Testis (tissue), 3 donors: ENCODE results near the gene HEBP2. TPM values are rescaled to one million over a fixed set of nuclear protein-coding genes. Genes with fewer than 3 reads are reported as not detected.

ENCODE experiments used
- DNase-seq: peaks from one replicate; pipeline ENCODE4 v3.0.0-alpha.2; 2019
- H3K27ac ChIP-seq, 2 donors: fragments of 200-600 bp; sonication (generic); one replicate each; pipeline ENCODE4 v1.5.1; 2019
- H3K27me3 ChIP-seq: fragments of 200-600 bp; sonication (generic); one replicate; pipeline ENCODE4 v1.5.1; 2019
- H3K36me3 ChIP-seq: fragments of 200-600 bp; sonication (generic); one replicate; pipeline ENCODE4 v1.5.1; 2017; ENCODE audit warnings: low read depth; ENCODE audit errors: missing control alignments
- H3K4me1 ChIP-seq: fragments of 200-600 bp; sonication (generic); one replicate; pipeline ENCODE4 v1.5.1; 2019
- H3K4me3 ChIP-seq, 2 donors: fragments of 200-600 bp; sonication (generic); one replicate each; pipeline ENCODE4 v1.5.1; 2017 to 2019
- H3K9me3 ChIP-seq: fragments of 200-600 bp; sonication (generic); one replicate; pipeline ENCODE4 v1.5.1; 2017
- CTCF ChIP-seq, 3 experiments: fragments of 450-650 bp in 2 of 3; fragments of 200-600 bp in 1 of 3; sonication (generic) in 1 of 3; IDR thresholded peaks; one replicate each; pipeline ENCODE4 v1.5.1; 2016 to 2019; ENCODE audit warnings: antibody characterized with exemption in 3 of 3, mild to moderate bottlenecking in 2 of 3, moderate library complexity in 1 of 3
- POLR2A ChIP-seq: fragments of 450-650 bp; IDR thresholded peaks from one replicate; pipeline ENCODE4 v1.6.1; 2017; ENCODE audit warnings: antibody characterized with exemption, mild to moderate bottlenecking, moderate library complexity
- WGBS, 2 donors: methylation state at CpG; one replicate each; pipeline ENCODE4 v1.1.5; 2018; 5-methylcytosine and 5-hydroxymethylcytosine counted together
- intact Hi-C: fragments of 100-400 bp; cut with DNase I; formaldehyde crosslinking; loops from one replicate; pipeline ENCODE4 v1.15.1; 2023; ENCODE audit warnings: low total_unique reads
- polyA plus RNA-seq: library from polyadenylated mRNA; stranded (reverse); fragments of 350-450 nt; fragmentation: Illumina TruSeq; extraction: RNeasy Lipid Tissue Mini Kit (QIAGEN cat#74804); gene quantifications from one replicate; pipeline ENCODE4 v1.2.3, GENCODE V29; 2014; ENCODE audit warnings: low read depth, low replicate concordance; ENCODE audit not compliant: insufficient read depth
- total RNA-seq, 2 donors: library from RNA; depleted of rRNA; stranded (reverse); fragments of >200 nt; gene quantifications; one replicate each; pipeline ENCODE4 v1.2.3, GENCODE V29; 2016

HEBP2 gene
- total and polyA plus RNA-seq, 3 donors from 2014 or later = 11.4 to 16.9 (median 12.8) TPM

- Histone ChIP-seq H3K9me3 (no peaks in the 10 kb centered on the region), H3K4me1 (no peaks in the 10 kb centered on the region), H3K4me3 (no peak overlapping the region), H3K27me3 (no peaks in the 10 kb centered on the region), H3K27ac (no peak overlapping the region), H3K36me3 (no peaks in the 10 kb centered on the region)
- TF ChIP-seq CTCF (IDR thresholded peaks at IDR 0.05) = no peak
- no peak for TF ChIP-seq POLR2A
- intact Hi-C loops = no loop called here
- WGBS, 2 donors = 85% methylated on average over 3 of the region's 3 CpGs
- DNase-seq = no peak
Observed at GRCh38 chr6:138440296-138440695, 36.3 kb downstream of the HEBP2 start.

- intact Hi-C loops = no loop called here
- Histone ChIP-seq H3K36me3 (no peaks in the 10 kb centered on the region), H3K27me3 (no peaks in the 10 kb centered on the region), H3K4me3 (no peak overlapping the region), H3K9me3 (no peaks in the 10 kb centered on the region), H3K27ac (no peak overlapping the region), H3K4me1 (no peaks in the 10 kb centered on the region)
- DNase-seq = no peak
- 75 to 92% methylated on average over 4 of the region's 4 CpGs for WGBS, 2 donors
- TF ChIP-seq POLR2A (no peak), CTCF (IDR thresholded peaks at IDR 0.05) (no peak)
Observed at GRCh38 chr6:138440758-138441357, 36.8 kb downstream of the HEBP2 start.

GRCh38 chr6:138441965-138442364 lies 37.9 kb downstream of the HEBP2 start:
- intact Hi-C loops = no loop called here
- no peaks in the 10 kb centered on the region for H3K9me3 ChIP-seq
- no peak for TF ChIP-seq POLR2A
- TF ChIP-seq CTCF (IDR thresholded peaks at IDR 0.05) = no peak
- DNase-seq = no peak
- no peaks in the 10 kb centered on the region for H3K4me1 ChIP-seq
- H3K27ac ChIP-seq = no peak overlapping the region
- no peaks in the 10 kb centered on the region for H3K27me3 ChIP-seq
- WGBS, 2 donors = 92 to 97% methylated on average over 6 of the region's 6 CpGs
- no peak overlapping the region for H3K4me3 ChIP-seq
- H3K36me3 ChIP-seq = no peaks in the 10 kb centered on the region

GRCh38 chr6:138442663-138443062 lies 38.6 kb downstream of the HEBP2 start:
- WGBS, 2 donors = 96 to 99% methylated on average over 2 of the region's 2 CpGs
- TF ChIP-seq POLR2A = no peak
- no peak for TF ChIP-seq CTCF (IDR thresholded peaks at IDR 0.05)

GRCh38 chr6:138443979-138444378 lies 40.0 kb downstream of the HEBP2 start:
- no peaks in the 10 kb centered on the region for H3K36me3 ChIP-seq
- H3K9me3 ChIP-seq = no peaks in the 10 kb centered on the region
- no peak overlapping the region for H3K27ac ChIP-seq
- no peaks in the 10 kb centered on the region for H3K27me3 ChIP-seq
- no peak for TF ChIP-seq CTCF (IDR thresholded peaks at IDR 0.05)
- TF ChIP-seq POLR2A = no peak
- H3K4me1 ChIP-seq = no peaks in the 10 kb centered on the region
- no peak overlapping the region for H3K4me3 ChIP-seq
- no peak for DNase-seq
- intact Hi-C loops = no loop called here

More at GRCh38 chr6:138442663-138443062, 38.6 kb downstream of the HEBP2 start:
- Histone ChIP-seq H3K27me3 (no peaks in the 10 kb centered on the region), H3K4me1 (no peaks in the 10 kb centered on the region), H3K4me3 (no peak overlapping the region), H3K27ac (no peak overlapping the region), H3K9me3 (no peaks in the 10 kb centered on the region), H3K36me3 (no peaks in the 10 kb centered on the region)
- intact Hi-C loops = no loop called here
- DNase-seq = no peak
